GM13976 (cell line): ENCODE measurements around the gene PRDX4.

Experiments used
- DNase-seq: peaks from one replicate; pipeline ENCODE4 v3.0.0; 2012; ENCODE audit warnings: low spot score
- CTCF ChIP-seq: IDR thresholded peaks from 2 replicates; pipeline ENCODE4 v1.5.1; 2012; ENCODE audit warnings: borderline replicate concordance, mild to moderate bottlenecking; ENCODE audit not compliant: insufficient read depth; ENCODE audit errors: extremely low read depth, missing control alignments, control extremely low read depth
- in situ Hi-C: fragments of 300-500 bp; cut with MboI; formaldehyde crosslinking; loops from one replicate; pipeline ENCODE4 v1.12.0; 2022; ENCODE audit warnings: low sequenced_read_pairs, mixed read lengths, inconsistent platforms; ENCODE audit not compliant: unreplicated experiment

PRDX4 gene

GRCh38 chrX:23667239-23668177 is at the start of gene PRDX4:
Gene PRDX4 (plus strand): TSS chrX:23667493. CDS start chrX:23667571, 78 bp downstream.
- peak; percentile 88 for DNase-seq
- no peak for TF ChIP-seq CTCF
- in situ Hi-C loops: no loop called here

GRCh38 chrX:23621621-23622265 is 45.5 kb upstream of the PRDX4 start:
- DNase-seq: no peak
- TF ChIP-seq CTCF: no peak
- in situ Hi-C loops: no loop called here

- in situ Hi-C loops: no loop called here
These were observed 43.5 kb upstream of the PRDX4 start for GRCh38 chrX:23623797-23624196.

GRCh38 chrX:23626651-23627050 is 40.6 kb upstream of the PRDX4 start:
- no peak for TF ChIP-seq CTCF
- DNase-seq: no peak
- in situ Hi-C loops: no loop called here

More at GRCh38 chrX:23623797-23624196, 43.5 kb upstream of the PRDX4 start:
- no peak for DNase-seq
- TF ChIP-seq CTCF: no peak

GRCh38 chrX:23628131-23628530 is 39.2 kb upstream of the PRDX4 start:
- no peak for TF ChIP-seq CTCF
- in situ Hi-C loops: no loop called here
- no peak for DNase-seq

GRCh38 chrX:23631136-23631535 is 36.2 kb upstream of the PRDX4 start:
- in situ Hi-C loops: no loop called here
- DNase-seq: no peak
- TF ChIP-seq CTCF: no peak
